ENCODE data around the gene RORC.

RORC gene

DNA sequence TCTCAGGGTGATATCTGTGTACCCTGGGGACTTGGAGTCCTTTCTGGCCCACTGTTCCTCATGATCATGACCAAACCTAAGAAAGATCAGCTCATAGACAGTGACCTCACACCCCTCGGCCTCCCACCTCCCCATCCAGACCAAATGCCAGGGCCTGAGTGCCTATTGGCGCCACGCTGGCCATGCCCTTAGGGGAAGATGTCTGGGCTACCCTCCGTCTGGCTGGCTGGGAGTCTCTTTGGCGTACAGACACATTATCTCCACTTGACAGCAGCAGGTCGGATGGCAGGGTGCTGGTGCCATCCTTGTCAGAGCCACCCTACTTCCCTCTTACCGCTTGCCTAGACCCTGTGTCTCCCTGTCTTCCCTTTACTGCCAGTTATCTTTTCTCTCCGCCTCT is 8.4 kb downstream of the RORC start:
- no peak overlapping the region for H3K27ac ChIP-seq
- TF ChIP-seq, protein P1, sequence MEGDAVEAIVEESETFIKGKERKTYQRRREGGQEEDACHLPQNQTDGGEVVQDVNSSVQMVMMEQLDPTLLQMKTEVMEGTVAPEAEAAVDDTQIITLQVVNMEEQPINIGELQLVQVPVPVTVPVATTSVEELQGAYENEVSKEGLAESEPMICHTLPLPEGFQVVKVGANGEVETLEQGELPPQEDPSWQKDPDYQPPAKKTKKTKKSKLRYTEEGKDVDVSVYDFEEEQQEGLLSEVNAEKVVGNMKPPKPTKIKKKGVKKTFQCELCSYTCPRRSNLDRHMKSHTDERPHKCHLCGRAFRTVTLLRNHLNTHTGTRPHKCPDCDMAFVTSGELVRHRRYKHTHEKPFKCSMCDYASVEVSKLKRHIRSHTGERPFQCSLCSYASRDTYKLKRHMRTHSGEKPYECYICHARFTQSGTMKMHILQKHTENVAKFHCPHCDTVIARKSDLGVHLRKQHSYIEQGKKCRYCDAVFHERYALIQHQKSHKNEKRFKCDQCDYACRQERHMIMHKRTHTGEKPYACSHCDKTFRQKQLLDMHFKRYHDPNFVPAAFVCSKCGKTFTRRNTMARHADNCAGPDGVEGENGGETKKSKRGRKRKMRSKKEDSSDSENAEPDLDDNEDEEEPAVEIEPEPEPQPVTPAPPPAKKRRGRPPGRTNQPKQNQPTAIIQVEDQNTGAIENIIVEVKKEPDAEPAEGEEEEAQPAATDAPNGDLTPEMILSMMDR (conservative IDR thresholded peaks at IDR 0.05), result no peak

DNA sequence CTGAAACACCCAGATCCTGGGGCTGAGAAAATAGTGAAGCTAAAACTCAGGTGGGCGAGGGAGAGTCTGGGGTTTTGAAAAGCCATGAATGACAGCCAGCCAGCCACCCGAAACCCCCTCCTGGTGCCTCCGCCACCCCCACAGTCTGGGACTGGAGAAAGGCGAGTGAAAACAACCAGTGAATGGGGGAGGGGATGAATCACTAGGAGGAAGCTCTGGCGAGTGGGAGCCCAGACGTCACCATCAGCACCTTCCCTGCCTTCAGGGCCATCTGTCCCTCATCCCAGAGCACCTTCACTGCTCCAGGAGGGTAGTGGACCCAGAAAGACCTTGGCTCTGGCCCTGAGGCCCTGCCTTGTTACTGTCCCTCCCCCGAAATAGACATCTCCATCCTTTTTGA is 9.2 kb downstream of the RORC start:
- no peak overlapping the region for H3K27ac ChIP-seq
- TF ChIP-seq, protein P1 (conservative IDR thresholded peaks at IDR 0.05), result no peak

DNA sequence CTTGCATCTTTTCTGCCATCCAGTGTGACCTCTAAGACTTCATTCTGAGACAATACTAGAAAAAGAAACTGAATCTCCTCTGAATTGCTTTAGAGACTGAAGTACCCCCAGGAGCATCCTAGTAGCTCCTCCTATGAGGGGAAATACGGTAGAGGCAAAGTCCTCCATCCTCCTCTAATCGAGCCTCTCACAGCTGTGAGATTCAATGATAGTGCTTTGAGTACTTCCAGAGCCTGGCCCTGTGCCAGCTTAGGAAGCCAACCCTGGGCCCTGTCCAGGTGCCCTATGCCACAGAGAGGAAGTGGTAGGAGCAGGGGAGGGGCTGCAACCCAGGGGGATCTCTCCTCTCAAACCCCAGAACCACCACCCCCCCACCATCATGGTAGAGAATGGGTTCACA is 10.7 kb downstream of the RORC start:
- TF ChIP-seq, protein P1 (conservative IDR thresholded peaks at IDR 0.05), result no peak
- no peak overlapping the region for H3K27ac ChIP-seq

DNA sequence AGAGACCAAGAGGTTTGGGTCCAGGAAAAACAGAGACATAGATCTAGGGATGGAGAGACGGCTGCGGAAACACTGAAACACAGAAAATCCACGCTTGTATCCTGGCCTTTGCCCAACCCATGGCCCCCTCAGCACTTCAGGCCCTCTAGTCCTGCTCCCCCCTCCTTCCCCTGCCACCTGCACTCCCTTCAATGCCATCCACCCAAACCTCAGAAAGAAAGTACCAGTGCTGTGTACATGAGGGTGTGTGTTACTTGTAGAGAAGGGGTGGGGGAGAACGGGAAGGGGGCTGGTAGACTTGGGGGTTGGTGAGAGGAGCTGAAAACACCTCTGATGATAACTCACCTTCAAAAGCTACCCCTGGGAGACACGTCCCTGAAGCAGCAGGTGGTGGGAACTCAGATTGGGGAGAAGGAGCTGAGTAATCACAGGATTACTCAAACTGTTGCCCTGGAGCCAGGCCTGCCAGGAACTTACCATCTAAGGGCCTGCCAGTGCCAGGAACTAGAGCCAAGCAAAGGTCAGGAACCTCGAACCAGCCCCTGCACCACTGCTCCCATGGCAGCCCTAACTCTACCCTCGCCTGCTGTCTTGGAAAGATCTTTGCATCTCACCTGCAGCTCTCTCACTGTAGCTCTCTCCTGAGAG is 11.5 kb downstream of the RORC start:
- TF ChIP-seq, protein P1 (conservative IDR thresholded peaks at IDR 0.05), result no peak
- no peak overlapping the region for H3K27ac ChIP-seq

DNA sequence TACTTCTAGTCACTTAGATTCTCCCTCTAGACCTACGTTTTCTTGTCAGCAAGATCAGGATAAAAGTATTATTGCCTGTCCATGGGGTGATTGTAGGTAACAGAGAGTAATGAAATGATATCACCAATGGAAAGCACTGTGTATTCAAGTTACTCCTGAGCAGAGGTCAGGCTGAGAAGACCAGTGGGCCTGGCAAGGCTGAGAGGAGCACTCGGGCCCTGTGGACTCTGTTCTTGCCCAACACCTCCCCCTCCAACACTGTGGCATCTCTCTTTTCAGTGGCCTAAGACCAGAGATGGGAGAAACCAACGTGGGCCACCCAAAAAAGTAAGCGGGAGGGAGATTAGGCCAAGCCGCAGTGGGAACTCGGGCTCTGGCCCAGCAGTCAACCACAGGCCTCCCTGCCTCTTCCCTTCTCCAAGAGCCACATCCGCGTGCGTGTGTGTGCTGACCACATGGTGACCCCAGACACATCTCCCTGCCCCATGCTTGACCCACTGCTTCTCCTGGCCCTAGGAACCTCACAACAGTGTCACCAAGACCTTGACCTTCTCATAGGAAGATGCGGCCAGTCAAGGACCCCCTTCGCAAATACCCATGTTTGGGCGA is 12.3 kb downstream of the RORC start:
- TF ChIP-seq, protein P1 (conservative IDR thresholded peaks at IDR 0.05), result no peak
- H3K27ac ChIP-seq, result no peak overlapping the region

DNA sequence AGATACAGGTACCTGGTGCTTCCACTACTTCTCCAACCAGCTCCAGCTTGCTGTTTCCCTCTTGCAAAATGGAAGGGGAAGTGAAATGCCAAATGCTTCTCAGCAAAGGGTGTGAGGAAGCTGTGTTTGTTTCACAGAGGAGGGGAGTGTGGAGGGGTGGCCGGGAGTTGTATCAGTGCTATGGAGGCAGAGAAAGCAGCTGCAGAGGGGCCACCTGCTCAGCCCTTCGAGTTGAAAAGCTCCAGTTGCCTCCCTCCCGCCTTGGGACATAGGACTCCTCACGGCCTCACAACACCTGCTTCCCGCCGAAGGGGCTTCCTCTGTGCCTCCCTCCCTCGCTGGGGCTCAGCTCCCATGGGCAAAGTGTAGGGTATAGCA is 14.3 kb downstream of the RORC start:
- TF ChIP-seq, protein P1 (conservative IDR thresholded peaks at IDR 0.05), result no peak
- no peak overlapping the region for H3K27ac ChIP-seq

DNA sequence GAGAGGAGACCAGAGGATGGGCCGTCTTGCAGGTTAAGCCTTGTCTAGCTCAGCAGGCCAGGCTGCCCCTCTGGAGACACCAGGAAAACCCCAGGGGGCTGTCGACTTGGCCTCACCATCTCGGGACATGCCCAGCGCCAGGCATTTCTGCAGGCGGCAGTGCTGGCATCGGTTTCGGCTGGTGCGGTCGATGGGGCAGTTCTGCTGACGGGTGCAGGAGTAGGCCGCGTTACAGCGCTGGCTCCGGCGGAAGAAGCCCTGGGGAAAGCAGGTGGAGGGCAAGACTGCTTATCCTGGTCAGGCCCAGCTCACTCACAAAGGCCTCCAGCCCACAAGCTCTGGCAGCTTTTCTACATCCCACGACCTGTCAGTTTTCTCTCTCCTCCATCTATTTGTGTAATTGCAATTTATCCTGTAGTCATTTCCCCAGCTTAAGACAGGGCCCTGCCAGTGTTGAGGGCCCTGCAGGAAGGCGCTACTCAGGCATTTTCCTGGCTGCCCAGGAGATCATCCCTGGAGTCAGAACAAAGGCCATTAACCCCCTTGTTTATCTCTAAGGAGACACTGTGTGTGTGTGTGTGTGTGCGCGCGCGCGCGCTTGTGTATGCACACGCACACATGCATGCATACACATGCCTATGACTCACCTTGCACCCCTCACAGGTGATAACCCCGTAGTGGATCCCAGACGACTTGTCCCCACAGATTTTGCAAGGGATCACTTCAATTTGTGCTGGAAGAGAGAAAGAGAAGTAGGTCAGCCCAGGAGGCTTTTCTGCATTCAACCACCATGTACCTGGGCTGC is 14.9 kb downstream of the RORC start:
- H3K27ac ChIP-seq, result no peak overlapping the region
- TF ChIP-seq, protein P1 (conservative IDR thresholded peaks at IDR 0.05), result no peak

All from VCaP (cell line).